GM21529 (cell line): ENCODE results near the gene NEURL1B.
A peak's percentile ranks its signal among the peaks of the same experiment; 100 is the strongest.

Experiments used
- ATAC-seq: cut with Tn5 transposase; IDR thresholded peaks from one replicate; pipeline ENCODE4 v1.9.1; 2021; ENCODE audit not compliant: unreplicated experiment

The NEURL1B gene

GRCh38 chr5:172713809-172714490, 72.9 kb downstream of the NEURL1B start:
- ATAC-seq: no peak

- peak; percentile 73 for ATAC-seq
Observed at GRCh38 chr5:172714491-172715420, 73.7 kb downstream of the NEURL1B start.

GRCh38 chr5:172715421-172715780, 74.3 kb downstream of the NEURL1B start:
- ATAC-seq: no peak

GRCh38 chr5:172715931-172716682, 75.0 kb downstream of the NEURL1B start:
- ATAC-seq: no peak

GRCh38 chr5:172716796-172717313, 75.8 kb downstream of the NEURL1B start:
- ATAC-seq: peak; percentile 40

- ATAC-seq: no peak
Observed at GRCh38 chr5:172717481-172718195, 76.6 kb downstream of the NEURL1B start.

GRCh38 chr5:172718527-172719114, 77.6 kb downstream of the NEURL1B start:
- ATAC-seq: no peak

- no peak for ATAC-seq
Observed at GRCh38 chr5:172719211-172719610, 78.1 kb downstream of the NEURL1B start.

- ATAC-seq: no peak
Observed at GRCh38 chr5:172720655-172721054, 79.6 kb downstream of the NEURL1B start.

GRCh38 chr5:172721455-172722326, 80.6 kb downstream of the NEURL1B start:
- ATAC-seq: no peak

- ATAC-seq: no peak
Observed at GRCh38 chr5:172722327-172722815, 81.3 kb downstream of the NEURL1B start.

- ATAC-seq: no peak
Observed at GRCh38 chr5:172723508-172723907, 82.4 kb downstream of the NEURL1B start.

GRCh38 chr5:172724242-172725183, 83.5 kb downstream of the NEURL1B start:
- no peak for ATAC-seq

GRCh38 chr5:172725273-172725672, 84.2 kb downstream of the NEURL1B start:
- ATAC-seq: no peak

- ATAC-seq: no peak
Observed at GRCh38 chr5:172725785-172726184, 84.7 kb downstream of the NEURL1B start.

- ATAC-seq: no peak
Observed at GRCh38 chr5:172726966-172727365, 85.9 kb downstream of the NEURL1B start.

GRCh38 chr5:172727551-172727950, 86.5 kb downstream of the NEURL1B start:
- no peak for ATAC-seq
